ENCODE measurements around the gene PLSCR1.

DNA sequence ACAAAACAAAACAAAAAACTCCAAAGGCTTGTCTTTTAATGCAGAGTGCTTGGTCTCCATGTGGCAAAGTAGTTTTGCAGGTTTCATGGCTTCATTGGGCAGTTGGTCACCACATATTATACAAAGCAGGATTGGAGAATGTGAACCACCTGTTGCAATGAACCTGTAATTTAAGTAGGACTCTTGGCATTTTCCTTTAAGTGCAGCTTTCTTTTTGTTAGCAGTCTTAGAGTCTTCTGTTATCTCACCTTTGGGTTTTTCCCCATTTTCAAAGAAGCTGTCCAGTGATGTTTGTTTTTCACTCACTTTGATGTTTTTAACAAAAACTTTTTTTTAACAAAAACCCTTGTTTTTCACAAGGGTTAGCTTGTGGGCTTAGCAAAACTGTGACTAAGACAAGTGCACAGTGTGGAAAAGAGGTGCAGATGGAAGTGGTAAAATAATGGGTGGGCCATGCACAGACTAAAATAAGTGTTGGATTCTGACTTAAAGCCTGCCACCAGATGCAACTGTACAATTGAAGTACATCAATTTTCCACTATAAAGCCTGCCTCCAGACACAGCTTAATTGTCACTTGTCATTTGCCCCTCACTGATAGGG, 2.9 kb upstream of the PLSCR1 start:
- TF ChIP-seq, protein P1, sequence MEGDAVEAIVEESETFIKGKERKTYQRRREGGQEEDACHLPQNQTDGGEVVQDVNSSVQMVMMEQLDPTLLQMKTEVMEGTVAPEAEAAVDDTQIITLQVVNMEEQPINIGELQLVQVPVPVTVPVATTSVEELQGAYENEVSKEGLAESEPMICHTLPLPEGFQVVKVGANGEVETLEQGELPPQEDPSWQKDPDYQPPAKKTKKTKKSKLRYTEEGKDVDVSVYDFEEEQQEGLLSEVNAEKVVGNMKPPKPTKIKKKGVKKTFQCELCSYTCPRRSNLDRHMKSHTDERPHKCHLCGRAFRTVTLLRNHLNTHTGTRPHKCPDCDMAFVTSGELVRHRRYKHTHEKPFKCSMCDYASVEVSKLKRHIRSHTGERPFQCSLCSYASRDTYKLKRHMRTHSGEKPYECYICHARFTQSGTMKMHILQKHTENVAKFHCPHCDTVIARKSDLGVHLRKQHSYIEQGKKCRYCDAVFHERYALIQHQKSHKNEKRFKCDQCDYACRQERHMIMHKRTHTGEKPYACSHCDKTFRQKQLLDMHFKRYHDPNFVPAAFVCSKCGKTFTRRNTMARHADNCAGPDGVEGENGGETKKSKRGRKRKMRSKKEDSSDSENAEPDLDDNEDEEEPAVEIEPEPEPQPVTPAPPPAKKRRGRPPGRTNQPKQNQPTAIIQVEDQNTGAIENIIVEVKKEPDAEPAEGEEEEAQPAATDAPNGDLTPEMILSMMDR (IDR thresholded peaks at IDR 0.05) = no peak
- TF ChIP-seq, protein P2, sequence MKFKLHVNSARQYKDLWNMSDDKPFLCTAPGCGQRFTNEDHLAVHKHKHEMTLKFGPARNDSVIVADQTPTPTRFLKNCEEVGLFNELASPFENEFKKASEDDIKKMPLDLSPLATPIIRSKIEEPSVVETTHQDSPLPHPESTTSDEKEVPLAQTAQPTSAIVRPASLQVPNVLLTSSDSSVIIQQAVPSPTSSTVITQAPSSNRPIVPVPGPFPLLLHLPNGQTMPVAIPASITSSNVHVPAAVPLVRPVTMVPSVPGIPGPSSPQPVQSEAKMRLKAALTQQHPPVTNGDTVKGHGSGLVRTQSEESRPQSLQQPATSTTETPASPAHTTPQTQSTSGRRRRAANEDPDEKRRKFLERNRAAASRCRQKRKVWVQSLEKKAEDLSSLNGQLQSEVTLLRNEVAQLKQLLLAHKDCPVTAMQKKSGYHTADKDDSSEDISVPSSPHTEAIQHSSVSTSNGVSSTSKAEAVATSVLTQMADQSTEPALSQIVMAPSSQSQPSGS (CRISPR knock-in tag; IDR thresholded peaks at IDR 0.05; ENCODE audit: borderline replicate concordance, low read depth) = no peak
- TF ChIP-seq ZNF263 (CRISPR knock-in tag; IDR thresholded peaks at IDR 0.05; ENCODE audit: low read depth) (no peak), NR2C2 (CRISPR knock-in tag; IDR thresholded peaks at IDR 0.05) (no peak), ESRRA (CRISPR knock-in tag; IDR thresholded peaks at IDR 0.05; ENCODE audit: borderline replicate concordance) (no peak), ZNF416 (CRISPR knock-in tag; IDR thresholded peaks at IDR 0.05) (no peak), ATF1 (CRISPR knock-in tag; IDR thresholded peaks at IDR 0.05) (no peak)
- TF ChIP-seq, protein P3, sequence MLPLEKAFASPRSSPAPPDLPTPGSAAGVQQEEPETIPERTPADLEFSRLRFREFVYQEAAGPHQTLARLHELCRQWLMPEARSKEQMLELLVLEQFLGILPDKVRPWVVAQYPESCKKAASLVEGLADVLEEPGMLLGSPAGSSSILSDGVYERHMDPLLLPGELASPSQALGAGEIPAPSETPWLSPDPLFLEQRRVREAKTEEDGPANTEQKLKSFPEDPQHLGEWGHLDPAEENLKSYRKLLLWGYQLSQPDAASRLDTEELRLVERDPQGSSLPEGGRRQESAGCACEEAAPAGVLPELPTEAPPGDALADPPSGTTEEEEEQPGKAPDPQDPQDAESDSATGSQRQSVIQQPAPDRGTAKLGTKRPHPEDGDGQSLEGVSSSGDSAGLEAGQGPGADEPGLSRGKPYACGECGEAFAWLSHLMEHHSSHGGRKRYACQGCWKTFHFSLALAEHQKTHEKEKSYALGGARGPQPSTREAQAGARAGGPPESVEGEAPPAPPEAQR (CRISPR knock-in tag; IDR thresholded peaks at IDR 0.05) = no peak
